ENCODE data around the gene NLE1.

DNA sequence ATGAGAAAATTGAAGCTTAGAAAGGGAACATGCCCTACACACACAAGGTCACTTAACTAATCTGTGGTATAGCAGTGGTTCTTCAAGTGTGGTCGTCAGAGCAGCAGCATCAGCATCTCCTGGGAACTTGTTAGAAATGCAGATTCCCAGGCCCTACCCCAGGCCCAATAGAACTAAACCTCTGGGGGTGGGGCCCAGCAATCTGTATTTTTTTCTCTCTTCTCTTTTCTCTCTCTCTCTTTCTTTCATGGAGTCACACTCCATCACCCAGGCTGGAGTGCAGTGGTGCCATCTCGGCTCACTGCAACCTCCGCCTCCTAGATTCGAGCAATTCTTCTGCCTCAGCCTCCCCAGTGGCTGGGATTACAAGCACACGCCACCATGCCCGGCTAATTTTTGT is 3.9 kb downstream of the NLE1 start:
- TF ChIP-seq, protein P1, sequence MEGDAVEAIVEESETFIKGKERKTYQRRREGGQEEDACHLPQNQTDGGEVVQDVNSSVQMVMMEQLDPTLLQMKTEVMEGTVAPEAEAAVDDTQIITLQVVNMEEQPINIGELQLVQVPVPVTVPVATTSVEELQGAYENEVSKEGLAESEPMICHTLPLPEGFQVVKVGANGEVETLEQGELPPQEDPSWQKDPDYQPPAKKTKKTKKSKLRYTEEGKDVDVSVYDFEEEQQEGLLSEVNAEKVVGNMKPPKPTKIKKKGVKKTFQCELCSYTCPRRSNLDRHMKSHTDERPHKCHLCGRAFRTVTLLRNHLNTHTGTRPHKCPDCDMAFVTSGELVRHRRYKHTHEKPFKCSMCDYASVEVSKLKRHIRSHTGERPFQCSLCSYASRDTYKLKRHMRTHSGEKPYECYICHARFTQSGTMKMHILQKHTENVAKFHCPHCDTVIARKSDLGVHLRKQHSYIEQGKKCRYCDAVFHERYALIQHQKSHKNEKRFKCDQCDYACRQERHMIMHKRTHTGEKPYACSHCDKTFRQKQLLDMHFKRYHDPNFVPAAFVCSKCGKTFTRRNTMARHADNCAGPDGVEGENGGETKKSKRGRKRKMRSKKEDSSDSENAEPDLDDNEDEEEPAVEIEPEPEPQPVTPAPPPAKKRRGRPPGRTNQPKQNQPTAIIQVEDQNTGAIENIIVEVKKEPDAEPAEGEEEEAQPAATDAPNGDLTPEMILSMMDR (IDR thresholded peaks at IDR 0.05; ENCODE audit: insufficient read depth, low read length) = no peak
- TF ChIP-seq, protein P2, sequence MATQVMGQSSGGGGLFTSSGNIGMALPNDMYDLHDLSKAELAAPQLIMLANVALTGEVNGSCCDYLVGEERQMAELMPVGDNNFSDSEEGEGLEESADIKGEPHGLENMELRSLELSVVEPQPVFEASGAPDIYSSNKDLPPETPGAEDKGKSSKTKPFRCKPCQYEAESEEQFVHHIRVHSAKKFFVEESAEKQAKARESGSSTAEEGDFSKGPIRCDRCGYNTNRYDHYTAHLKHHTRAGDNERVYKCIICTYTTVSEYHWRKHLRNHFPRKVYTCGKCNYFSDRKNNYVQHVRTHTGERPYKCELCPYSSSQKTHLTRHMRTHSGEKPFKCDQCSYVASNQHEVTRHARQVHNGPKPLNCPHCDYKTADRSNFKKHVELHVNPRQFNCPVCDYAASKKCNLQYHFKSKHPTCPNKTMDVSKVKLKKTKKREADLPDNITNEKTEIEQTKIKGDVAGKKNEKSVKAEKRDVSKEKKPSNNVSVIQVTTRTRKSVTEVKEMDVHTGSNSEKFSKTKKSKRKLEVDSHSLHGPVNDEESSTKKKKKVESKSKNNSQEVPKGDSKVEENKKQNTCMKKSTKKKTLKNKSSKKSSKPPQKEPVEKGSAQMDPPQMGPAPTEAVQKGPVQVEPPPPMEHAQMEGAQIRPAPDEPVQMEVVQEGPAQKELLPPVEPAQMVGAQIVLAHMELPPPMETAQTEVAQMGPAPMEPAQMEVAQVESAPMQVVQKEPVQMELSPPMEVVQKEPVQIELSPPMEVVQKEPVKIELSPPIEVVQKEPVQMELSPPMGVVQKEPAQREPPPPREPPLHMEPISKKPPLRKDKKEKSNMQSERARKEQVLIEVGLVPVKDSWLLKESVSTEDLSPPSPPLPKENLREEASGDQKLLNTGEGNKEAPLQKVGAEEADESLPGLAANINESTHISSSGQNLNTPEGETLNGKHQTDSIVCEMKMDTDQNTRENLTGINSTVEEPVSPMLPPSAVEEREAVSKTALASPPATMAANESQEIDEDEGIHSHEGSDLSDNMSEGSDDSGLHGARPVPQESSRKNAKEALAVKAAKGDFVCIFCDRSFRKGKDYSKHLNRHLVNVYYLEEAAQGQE (IDR thresholded peaks at IDR 0.05; ENCODE audit: insufficient replicate concordance, low read depth) = no peak
- no peak for TF ChIP-seq GABPA (IDR thresholded peaks at IDR 0.05; ENCODE audit: low read depth)
